Transverse colon (tissue), 4 donors: ENCODE results near the gene KLHL9.

Source experiments
- CTCF ChIP-seq, 5 experiments: fragments of 200-600 bp in 3 of 5; fragments of 450-650 bp in 2 of 5; sonication (generic) in 3 of 5; IDR thresholded peaks; 1 replicate in 2 of 5; 2 replicates in 3 of 5; pipeline ENCODE4 v1.5.1; 2016 to 2017; ENCODE audit warnings: antibody characterized with exemption in 5 of 5, inconsistent platforms in 3 of 5, mild to moderate bottlenecking in 2 of 5, moderate library complexity in 1 of 5
- EP300 ChIP-seq: sonication (generic); formaldehyde crosslinking; IDR thresholded peaks from one replicate; pipeline ENCODE4 v1.6.1; 2017; ENCODE audit warnings: antibody characterized with exemption, low read depth
- POLR2A ChIP-seq: fragments of 450-650 bp; IDR thresholded peaks from one replicate; pipeline ENCODE4 v1.6.1; 2016; ENCODE audit warnings: antibody characterized with exemption, mild to moderate bottlenecking, moderate library complexity
- POLR2AphosphoS5 ChIP-seq, 3 donors: sonication (generic); formaldehyde crosslinking; IDR thresholded peaks; one replicate each; pipeline ENCODE4 v1.6.1; 2016; ENCODE audit warnings: antibody characterized with exemption in 3 of 3

DNA sequence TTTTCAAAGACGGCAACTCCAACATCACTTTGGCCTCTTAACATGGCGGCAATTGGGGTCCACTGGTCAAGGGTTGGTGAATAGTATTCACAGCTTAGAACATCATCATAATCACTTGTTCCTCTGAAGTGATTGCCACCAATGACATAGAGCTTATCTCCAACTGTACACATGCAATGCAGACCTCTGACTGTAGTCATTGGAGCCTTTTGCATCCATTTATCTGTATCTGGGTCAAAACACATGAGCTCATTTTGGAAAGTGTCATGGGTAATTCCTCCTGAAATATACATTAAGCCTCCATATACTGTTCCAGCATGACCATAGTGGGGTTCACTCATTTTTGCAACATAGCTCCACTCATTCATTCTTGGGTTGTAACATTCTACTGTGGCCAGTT is 2.0 kb downstream of the KLHL9 start:
- TF ChIP-seq CTCF (IDR thresholded peaks at IDR 0.05), result no peak
- no peak for TF ChIP-seq POLR2A
- no peak for TF ChIP-seq POLR2AphosphoS5 (IDR thresholded peaks at IDR 0.05)
- TF ChIP-seq EP300, result no peak
